ENCODE results near the gene KAZN.

Gene KAZN

GRCh38 chr1:15146142-15146680, 547.7 kb downstream of the KAZN start:
- Histone ChIP-seq H3K27ac (ENCODE audit: low read length) (no peak overlapping the region), H4K20me1 (ENCODE audit: insufficient read depth, low read length) (no peaks in the 10 kb centered on the region), H3K9ac (ENCODE audit: low read length) (no peak overlapping the region), H3F3A (ENCODE audit: insufficient read depth, low read length) (no peaks in the 10 kb centered on the region), H3K36me3 (replicated peaks; ENCODE audit: insufficient read depth, low read length) (no peaks in the 10 kb centered on the region), H3K4me3 (ENCODE audit: low read length) (no peak overlapping the region), H3K4me1 (ENCODE audit: low read length) (no peaks in the 10 kb centered on the region), H3K9me2 (replicated peaks; ENCODE audit: insufficient read depth, low read length) (no peaks in the 10 kb centered on the region), H3K27me3 (replicated peaks; ENCODE audit: insufficient read depth, low read length) (no peaks in the 10 kb centered on the region), H3K9me3 (replicated peaks; ENCODE audit: insufficient read depth, low read length) (no peaks in the 10 kb centered on the region), H2AFZ (ENCODE audit: low read length) (no peak overlapping the region), H3K4me2 (ENCODE audit: low read depth, low read length) (no peak overlapping the region), H3K79me2 (ENCODE audit: low read length) (no peaks in the 10 kb centered on the region)
- TF ChIP-seq CTCF (IDR thresholded peaks at IDR 0.05; ENCODE audit: low read length) (no peak), EZH2phosphoT487 (IDR thresholded peaks at IDR 0.05; ENCODE audit: low read length) (no peak), EZH2 (optimal IDR thresholded peaks at IDR 0.05; ENCODE audit: low read depth, low read length) (no peak)
- DNase-seq, result no peak

- H3K9ac ChIP-seq (ENCODE audit: low read length), result no peak overlapping the region
- H3K9me3 ChIP-seq (replicated peaks; ENCODE audit: insufficient read depth, low read length), result no peaks in the 10 kb centered on the region
- H3K27me3 ChIP-seq (replicated peaks; ENCODE audit: insufficient read depth, low read length), result 0 out of 2 replicates have a peak, but pooled peaks cover 4% of the 10 kb centered on the region
- no peak for DNase-seq
- no peaks in the 10 kb centered on the region for H4K20me1 ChIP-seq (ENCODE audit: insufficient read depth, low read length)
- no peaks in the 10 kb centered on the region for H3F3A ChIP-seq (ENCODE audit: insufficient read depth, low read length)
- no peak overlapping the region for H2AFZ ChIP-seq (ENCODE audit: low read length)
- no peak overlapping the region for H3K27ac ChIP-seq (ENCODE audit: low read length)
- H3K9me2 ChIP-seq (replicated peaks; ENCODE audit: insufficient read depth, low read length), result no peaks in the 10 kb centered on the region
- no peak overlapping the region for H3K4me3 ChIP-seq (ENCODE audit: low read length)
- no peaks in the 10 kb centered on the region for H3K79me2 ChIP-seq (ENCODE audit: low read length)
- H3K4me2 ChIP-seq (ENCODE audit: low read depth, low read length), result no peak overlapping the region
- TF ChIP-seq EZH2phosphoT487 (IDR thresholded peaks at IDR 0.05; ENCODE audit: low read length) (no peak), CTCF (IDR thresholded peaks at IDR 0.05; ENCODE audit: low read length) (no peak), EZH2 (optimal IDR thresholded peaks at IDR 0.05; ENCODE audit: low read depth, low read length) (no peak)
- no peaks in the 10 kb centered on the region for H3K4me1 ChIP-seq (ENCODE audit: low read length)
- no peaks in the 10 kb centered on the region for H3K36me3 ChIP-seq (replicated peaks; ENCODE audit: insufficient read depth, low read length)
These were observed 548.5 kb downstream of the KAZN start for GRCh38 chr1:15146971-15147376.

GRCh38 chr1:15148004-15148403, 549.5 kb downstream of the KAZN start:
- Histone ChIP-seq H3F3A (ENCODE audit: insufficient read depth, low read length) (no peaks in the 10 kb centered on the region), H4K20me1 (ENCODE audit: insufficient read depth, low read length) (no peaks in the 10 kb centered on the region), H3K27me3 (replicated peaks; ENCODE audit: insufficient read depth, low read length) (0 out of 2 replicates have a peak, but pooled peaks cover 10% of the 10 kb centered on the region), H3K9me3 (replicated peaks; ENCODE audit: insufficient read depth, low read length) (no peaks in the 10 kb centered on the region), H3K36me3 (replicated peaks; ENCODE audit: insufficient read depth, low read length) (no peaks in the 10 kb centered on the region), H2AFZ (ENCODE audit: low read length) (no peak overlapping the region), H3K4me2 (ENCODE audit: low read depth, low read length) (no peak overlapping the region), H3K79me2 (ENCODE audit: low read length) (no peaks in the 10 kb centered on the region), H3K27ac (ENCODE audit: low read length) (no peak overlapping the region), H3K9me2 (replicated peaks; ENCODE audit: insufficient read depth, low read length) (no peaks in the 10 kb centered on the region), H3K9ac (ENCODE audit: low read length) (no peak overlapping the region), H3K4me3 (ENCODE audit: low read length) (no peak overlapping the region), H3K4me1 (ENCODE audit: low read length) (no peaks in the 10 kb centered on the region)
- DNase-seq, result no peak
- TF ChIP-seq EZH2phosphoT487 (IDR thresholded peaks at IDR 0.05; ENCODE audit: low read length) (no peak), EZH2 (optimal IDR thresholded peaks at IDR 0.05; ENCODE audit: low read depth, low read length) (no peak), CTCF (IDR thresholded peaks at IDR 0.05; ENCODE audit: low read length) (no peak)

Measured in MM.1S (cell line).